Right cardiac atrium (tissue), 5 donors: ENCODE measurements around the gene PTPRQ. TPM values are rescaled to one million over a fixed set of nuclear protein-coding genes. Genes with fewer than 3 reads are reported as not detected.

ENCODE experiments used
- ATAC-seq, 2 donors: fragments of 200-7000 bp; cut with Tn5 transposase; one replicate each; pipeline versions ENCODE4 v1.8.0 to v1.9.1; 2020; ENCODE audit warnings: moderate library complexity in 2 of 2, mild to moderate bottlenecking in 1 of 2
- DNase-seq, 3 donors: peaks; one replicate each; pipeline ENCODE4 v3.0.0-alpha.2; 2020
- H3K27ac ChIP-seq: one replicate; pipeline ENCODE4 v1.5.1; 2013; ENCODE audit warnings: mild to moderate bottlenecking, low read length, control low read depth, moderate library complexity
- H3K27me3 ChIP-seq: one replicate; pipeline ENCODE4 v1.6.1; 2013; ENCODE audit not compliant: control insufficient read depth, insufficient read depth
- H3K4me1 ChIP-seq: one replicate; pipeline ENCODE4 v1.6.1; 2013; ENCODE audit warnings: low read length; ENCODE audit not compliant: control insufficient read depth, insufficient read depth
- H3K4me3 ChIP-seq: one replicate; pipeline ENCODE4 v1.5.1; 2013; ENCODE audit warnings: low read length, control low read depth
- H3K9me3 ChIP-seq: one replicate; pipeline ENCODE4 v1.6.1; 2013; ENCODE audit warnings: low read length; ENCODE audit not compliant: control insufficient read depth
- WGBS: extraction: QIAGEN DNeasy Blood & Tissue Kit; methylation state at CpG from one replicate; pipeline ENCODE4 v1.1.7; 2013; 5-methylcytosine and 5-hydroxymethylcytosine counted together
- intact Hi-C, 4 donors: fragments of 100-400 bp; cut with DNase I; formaldehyde crosslinking; loops; one replicate each; pipeline versions ENCODE4 v1.11.0 to v1.14.0; 2022 to 2023
- polyA plus RNA-seq: library from polyadenylated mRNA; stranded (reverse); fragments of 200-250 nt; gene quantifications from one replicate; pipeline ENCODE4 v1.2.3, GENCODE V29; 2013
- total RNA-seq, 4 donors: library from RNA; stranded (reverse); fragmentation: NEBNext Ultra II Directional; extraction: Animal tissue kit (Norgen Biotek cat#: 25700); gene quantifications; one replicate each; pipeline ENCODE4 v1.2.1, GENCODE V29; 2021
- donor health status: healthy with polysubstance abuse.
- donor health status: DM: no; HTN: yes; CAD: no.
- donor health status: DM: no; HTN: no; CAD: no.
- donor health status: DM: no; HTN: yes; CAD: no; lungs with severe emphysema.
- donor health status: DM: yes; HTN: yes; CAD: no.

The PTPRQ gene
- total and polyA plus RNA-seq, 5 donors: 0.52 to 18.0 (median 16.9) TPM

GRCh38 chr12:80679346-80680131, 235.5 kb downstream of the PTPRQ start:
- intact Hi-C loops: no loop called here
- Histone ChIP-seq H3K4me3 (no peak overlapping the region), H3K4me1 (no peaks in the 10 kb centered on the region), H3K9me3 (no peaks in the 10 kb centered on the region), H3K27ac (no peak overlapping the region), H3K27me3 (no peaks in the 10 kb centered on the region)
- ATAC-seq: no peak
- WGBS: 72% methylated on average over 3 of the region's 3 CpGs
- DNase-seq: no peak

GRCh38 chr12:80681287-80681686, 237.3 kb downstream of the PTPRQ start:
- H3K27ac ChIP-seq: no peak overlapping the region
- H3K27me3 ChIP-seq: no peaks in the 10 kb centered on the region
- H3K4me1 ChIP-seq: no peaks in the 10 kb centered on the region
- ATAC-seq (no peak), DNase-seq (no peak)
- 77% methylated on average over 2 of the region's 2 CpGs for WGBS
- intact Hi-C loops: no loop called here
- H3K4me3 ChIP-seq: no peak overlapping the region
- no peaks in the 10 kb centered on the region for H3K9me3 ChIP-seq

- no peak overlapping the region for H3K27ac ChIP-seq
- no peak overlapping the region for H3K4me3 ChIP-seq
- no peaks in the 10 kb centered on the region for H3K9me3 ChIP-seq
- intact Hi-C loops: no loop called here
- 69% methylated on average over 3 of the region's 3 CpGs for WGBS
- no peaks in the 10 kb centered on the region for H3K4me1 ChIP-seq
- H3K27me3 ChIP-seq: no peaks in the 10 kb centered on the region
- ATAC-seq (no peak), DNase-seq (no peak)
Observed at GRCh38 chr12:80681786-80682185, 237.8 kb downstream of the PTPRQ start.

- Histone ChIP-seq H3K4me3 (no peak overlapping the region), H3K4me1 (no peaks in the 10 kb centered on the region), H3K9me3 (no peaks in the 10 kb centered on the region), H3K27me3 (no peaks in the 10 kb centered on the region), H3K27ac (no peak overlapping the region)
- DNase-seq (no peak), ATAC-seq (no peak)
- intact Hi-C loops: no loop called here
- whole genome bisulfite sequencing: 43% methylated on average over 7 of the region's 7 CpGs
Observed at GRCh38 chr12:80684077-80684495, 240.1 kb downstream of the PTPRQ start.

GRCh38 chr12:80690090-80690489, 246.1 kb downstream of the PTPRQ start:
- Histone ChIP-seq H3K27ac (no peak overlapping the region), H3K27me3 (no peaks in the 10 kb centered on the region), H3K9me3 (no peaks in the 10 kb centered on the region), H3K4me1 (no peaks in the 10 kb centered on the region), H3K4me3 (no peak overlapping the region)
- 82% methylated on average over 1 of the region's 1 CpG for WGBS
- intact Hi-C loops: no loop called here
- no peak for DNase-seq
- no peak for ATAC-seq

GRCh38 chr12:80690513-80690912, 246.5 kb downstream of the PTPRQ start:
- no peak for DNase-seq
- intact Hi-C loops: no loop called here
- no peak overlapping the region for H3K27ac ChIP-seq
- no peak for ATAC-seq
- H3K4me3 ChIP-seq: no peak overlapping the region
- 56% methylated on average over 2 of the region's 2 CpGs for WGBS
- no peaks in the 10 kb centered on the region for H3K4me1 ChIP-seq
- no peaks in the 10 kb centered on the region for H3K27me3 ChIP-seq
- no peaks in the 10 kb centered on the region for H3K9me3 ChIP-seq

GRCh38 chr12:80692114-80692513, 248.1 kb downstream of the PTPRQ start:
- H3K9me3 ChIP-seq: no peaks in the 10 kb centered on the region
- DNase-seq (no peak), ATAC-seq (no peak)
- intact Hi-C loops: no loop called here
- no peaks in the 10 kb centered on the region for H3K27me3 ChIP-seq
- WGBS: 96% methylated on average over 1 of the region's 1 CpG
- H3K27ac ChIP-seq: no peak overlapping the region
- H3K4me1 ChIP-seq: no peaks in the 10 kb centered on the region
- H3K4me3 ChIP-seq: no peak overlapping the region

GRCh38 chr12:80697270-80697887, 253.3 kb downstream of the PTPRQ start:
- intact Hi-C loops: no loop called here
- Histone ChIP-seq H3K4me1 (no peaks in the 10 kb centered on the region), H3K27me3 (no peaks in the 10 kb centered on the region), H3K4me3 (no peak overlapping the region), H3K27ac (no peak overlapping the region), H3K9me3 (no peaks in the 10 kb centered on the region)
- no peak for DNase-seq
- no peak for ATAC-seq
- WGBS: 71% methylated on average over 2 of the region's 2 CpGs

- intact Hi-C loops: no loop called here
- peaks cover 1% of the 10 kb centered on the region for H3K4me1 ChIP-seq
- no peak overlapping the region for H3K4me3 ChIP-seq
- H3K27ac ChIP-seq: no peak overlapping the region
- no peak for ATAC-seq
- DNase-seq: no peak
- WGBS: 69% methylated on average over 7 of the region's 7 CpGs
- no peaks in the 10 kb centered on the region for H3K9me3 ChIP-seq
- no peaks in the 10 kb centered on the region for H3K27me3 ChIP-seq
Observed at GRCh38 chr12:80698256-80698655, 254.2 kb downstream of the PTPRQ start.

GRCh38 chr12:80698847-80699542, 255.0 kb downstream of the PTPRQ start:
- intact Hi-C loops: no loop called here
- ATAC-seq (no peak), DNase-seq (no peak)
- no peaks in the 10 kb centered on the region for H3K9me3 ChIP-seq
- WGBS: 76% methylated on average over 7 of the region's 7 CpGs
- H3K4me3 ChIP-seq: no peak overlapping the region
- H3K4me1 ChIP-seq: peaks cover 1% of the 10 kb centered on the region
- H3K27me3 ChIP-seq: no peaks in the 10 kb centered on the region
- H3K27ac ChIP-seq: no peak overlapping the region

GRCh38 chr12:80700327-80700726, 256.3 kb downstream of the PTPRQ start:
- Histone ChIP-seq H3K27me3 (no peaks in the 10 kb centered on the region), H3K27ac (no peak overlapping the region), H3K4me3 (no peak overlapping the region), H3K4me1 (peaks cover 1% of the 10 kb centered on the region), H3K9me3 (no peaks in the 10 kb centered on the region)
- DNase-seq: no peak
- WGBS: 85% methylated on average over 2 of the region's 2 CpGs
- no peak for ATAC-seq
- intact Hi-C loops: no loop called here
